Chondrocyte (in vitro differentiated cells): ENCODE results near the gene APBA1. TPM values are rescaled to one million over a fixed set of nuclear protein-coding genes. Genes with fewer than 3 reads are reported as not detected.

Source experiments
- DNase-seq: peaks from one replicate; pipeline ENCODE4 v3.0.0; 2021; ENCODE audit warnings: mixed read lengths, low spot score
- H3K27ac Mint-ChIP-seq: one replicate; pipeline ENCODE4 v1.8.0; 2021; ENCODE audit warnings: mild to moderate bottlenecking, moderate library complexity, mixed read lengths; ENCODE audit not compliant: unreplicated experiment
- H3K27me3 Mint-ChIP-seq: 2 replicates; pipeline ENCODE4 v1.8.0; 2021; ENCODE audit warnings: low read depth, mixed read lengths
- H3K36me3 Mint-ChIP-seq: 2 replicates; pipeline ENCODE4 v1.8.0; 2021; ENCODE audit warnings: low read depth, mixed read lengths
- H3K4me1 Mint-ChIP-seq: 2 replicates; pipeline ENCODE4 v1.8.0; 2021; ENCODE audit warnings: low read depth, mild to moderate bottlenecking, mixed read lengths
- H3K4me3 Mint-ChIP-seq: one replicate; pipeline ENCODE4 v1.8.0; 2021; ENCODE audit warnings: mild to moderate bottlenecking, moderate library complexity, mixed read lengths; ENCODE audit not compliant: unreplicated experiment
- H3K9me3 Mint-ChIP-seq: 2 replicates; pipeline ENCODE4 v1.8.0; 2021; ENCODE audit warnings: low read depth, mixed read lengths
- CTCF ChIP-seq: fragments of 200-600 bp; sonication (generic); IDR thresholded peaks from 2 replicates; pipeline ENCODE4 v1.5.0; 2021; ENCODE audit warnings: antibody characterized with exemption, mild to moderate bottlenecking, moderate library complexity
- total RNA-seq: library from RNA; stranded (reverse); gene quantifications from 3 replicates; pipeline ENCODE4 v1.2.1, GENCODE V29; 2021

APBA1 gene
- total RNA-seq, 1 donor from 2014 or later, result 12.3 TPM

GRCh38 chr9:69569738-69570451 is 102.3 kb downstream of the APBA1 start:
- peaks cover 40% of the 10 kb centered on the region for H3K4me1 Mint-ChIP-seq
- TF ChIP-seq CTCF, result no peak
- no peaks in the 10 kb centered on the region for H3K9me3 Mint-ChIP-seq
- H3K27me3 Mint-ChIP-seq, result no peaks in the 10 kb centered on the region
- H3K4me3 Mint-ChIP-seq, result no peak overlapping the region
- DNase-seq, result no peak
- H3K36me3 Mint-ChIP-seq, result no peaks in the 10 kb centered on the region
- H3K27ac Mint-ChIP-seq, result peak overlapping the region; percentile 34

GRCh38 chr9:69564557-69564956 is 107.6 kb downstream of the APBA1 start:
- Mint-ChIP-seq H3K36me3 (no peaks in the 10 kb centered on the region), H3K4me1 (peaks cover 3% of the 10 kb centered on the region), H3K4me3 (no peak overlapping the region), H3K27ac (no peak overlapping the region), H3K9me3 (no peaks in the 10 kb centered on the region), H3K27me3 (no peaks in the 10 kb centered on the region)
- no peak for DNase-seq
- TF ChIP-seq CTCF, result no peak

GRCh38 chr9:69559126-69559525 is 113.0 kb downstream of the APBA1 start:
- Mint-ChIP-seq H3K9me3 (peaks cover 3% of the 10 kb centered on the region), H3K4me3 (no peak overlapping the region), H3K27ac (no peak overlapping the region), H3K4me1 (peaks cover 21% of the 10 kb centered on the region), H3K27me3 (no peaks in the 10 kb centered on the region), H3K36me3 (peaks cover 2% of the 10 kb centered on the region)
- no peak for TF ChIP-seq CTCF
- no peak for DNase-seq

- peaks cover 3% of the 10 kb centered on the region for H3K9me3 Mint-ChIP-seq
- DNase-seq, result no peak
- no peak overlapping the region for H3K27ac Mint-ChIP-seq
- peaks cover 22% of the 10 kb centered on the region for H3K4me1 Mint-ChIP-seq
- no peak for TF ChIP-seq CTCF
- peaks cover 3% of the 10 kb centered on the region for H3K27me3 Mint-ChIP-seq
- H3K4me3 Mint-ChIP-seq, result no peak overlapping the region
- H3K36me3 Mint-ChIP-seq, result peaks cover 2% of the 10 kb centered on the region
These were observed 115.5 kb downstream of the APBA1 start for GRCh38 chr9:69556707-69557106.

GRCh38 chr9:69555802-69556201 is 116.4 kb downstream of the APBA1 start:
- no peak for TF ChIP-seq CTCF
- Mint-ChIP-seq H3K27ac (no peak overlapping the region), H3K36me3 (peaks cover 2% of the 10 kb centered on the region), H3K4me3 (no peak overlapping the region), H3K9me3 (peaks cover 3% of the 10 kb centered on the region), H3K27me3 (peaks cover 3% of the 10 kb centered on the region), H3K4me1 (peaks cover 22% of the 10 kb centered on the region)
- no peak for DNase-seq
